ENCODE measurements around the gene ASB16. TPM values are rescaled to one million over a fixed set of nuclear protein-coding genes. Genes with fewer than 3 reads are reported as not detected.

Gene ASB16
- total and polyA plus RNA-seq, 2 donors (not counting 1 experiment from before 2014, with no cell fraction given): not detected

- no peaks in the 10 kb centered on the region for H3K9me3 ChIP-seq (ENCODE audit: control extremely low read depth in 1 of 3, control insufficient read depth in 2 of 3, insufficient read depth in 1 of 3, low read length in 2 of 3)
- H3K4me3 Mint-ChIP-seq: no peak overlapping the region
- ATAC-seq (ENCODE audit: low read depth) (no peak), DNase-seq (no peak)
- peaks cover 64% of the 10 kb centered on the region for H3K4me1 Mint-ChIP-seq
- TF ChIP-seq EZH2 (IDR thresholded peaks at IDR 0.05; ENCODE audit: borderline replicate concordance, insufficient read depth, low read depth, low read length, poor library complexity, severe bottlenecking) (no peak), CTCF (IDR thresholded peaks at IDR 0.05) (no peak)
- H4K20me1 ChIP-seq (ENCODE audit: control insufficient read depth, insufficient read depth, low read length, poor library complexity, severe bottlenecking): peaks cover 34% of the 10 kb centered on the region
- H3K27ac ChIP-seq (ENCODE audit: low read length in 2 of 2): peak overlapping the region in 1 of 2 donors; percentile 89
- no peaks in the 10 kb centered on the region for H3K27me3 Mint-ChIP-seq
- H3K27ac Mint-ChIP-seq: peak overlapping the region; percentile 98
- ChIA-PET POLR2A (interaction anchor here (0.6 to 3.4 kb wide), 2 partner anchors 8 to 141 kb away, joined by 3 to 35 read pairs; partner anchors contain the start of gene UBTF), CTCF (interaction anchor here (3.3 to 6.2 kb wide), 4 partner anchors 8 to 140 kb away, joined by 38 to 98 read pairs (median 64); partner anchors contain the start of genes GRN and UBTF)
- no peak overlapping the region for H2AFZ ChIP-seq (ENCODE audit: insufficient read depth, low read depth, low read length, poor library complexity, severe bottlenecking)
- H3K36me3 ChIP-seq (replicated peaks in 1 of 2; ENCODE audit: control extremely low read depth in 1 of 2, control insufficient read depth in 1 of 2, extremely low read depth in 1 of 2, insufficient read depth in 2 of 2, low read length in 1 of 2): peaks cover 2 to 68% of the 10 kb centered on the region in 2 experiments
- H3K27me3 ChIP-seq (replicated peaks in 1 of 4; ENCODE audit: control extremely low read depth in 1 of 4, control insufficient read depth in 3 of 4, insufficient read depth in 4 of 4, low read length in 3 of 4): no peaks in the 10 kb centered on the region
- H3K9me3 Mint-ChIP-seq (ENCODE audit: insufficient read depth): no peaks in the 10 kb centered on the region
- H3K9ac ChIP-seq (ENCODE audit: low read length): no peak overlapping the region
- intact Hi-C loops (cut with micrococcal nuclease): no loop called here
- peaks cover 51 to 71% of the 10 kb centered on the region in 2 donors for H3K4me1 ChIP-seq (ENCODE audit: control insufficient read depth in 2 of 2, insufficient read depth in 2 of 2, low read length in 2 of 2)
- peaks cover 84% of the 10 kb centered on the region for H3K79me2 ChIP-seq (ENCODE audit: control insufficient read depth, insufficient read depth, low read length)
- 93% methylated on average over 19 of the region's 31 CpGs for WGBS (ENCODE audit: insufficient coverage)
- H3K4me3 ChIP-seq (ENCODE audit: control extremely low read depth in 1 of 5, extremely low read depth in 1 of 5, insufficient read depth in 1 of 5, low read depth in 2 of 5, low read length in 4 of 5): no peak overlapping the region
- no peak overlapping the region for H3K4me2 ChIP-seq (replicated peaks; ENCODE audit: low read depth, low read length, poor library complexity, severe bottlenecking)
Measured at GRCh38 chr17:44212507-44213402, 42.3 kb downstream of the ASB16 start.

Measured in B cell (primary cell).